ENCODE results near the gene ALX1.

ALX1 gene

DNA sequence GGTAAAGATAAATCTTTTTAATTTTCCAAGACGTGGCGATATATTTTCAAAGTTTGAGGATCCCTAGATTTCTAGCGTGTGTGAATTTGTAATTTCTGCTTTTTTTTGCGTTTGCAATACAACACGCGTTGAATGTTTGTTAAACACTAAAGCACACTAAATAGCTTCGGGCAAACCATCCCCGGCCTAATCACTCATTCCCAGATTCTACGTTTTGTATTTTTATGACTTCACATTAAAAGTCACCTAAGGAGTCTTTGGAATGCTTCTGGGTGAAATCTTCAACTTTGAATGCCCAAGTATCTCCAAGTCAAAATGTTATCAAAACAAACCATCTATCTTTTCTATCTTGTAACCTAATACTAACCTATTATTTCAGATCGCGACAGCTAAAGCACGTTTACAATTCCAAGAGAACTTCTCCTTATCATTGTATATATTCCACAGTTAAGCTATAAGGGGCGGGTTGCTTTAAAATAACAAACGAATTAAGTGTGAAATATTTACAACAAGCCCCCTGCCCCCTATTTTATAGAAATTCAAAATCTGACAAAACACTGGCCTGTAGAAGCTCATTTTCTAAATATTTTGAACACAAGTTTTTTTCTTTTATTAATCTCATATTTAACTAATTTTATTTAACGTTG lies 1.1 kb downstream of the ALX1 start:
- H4K91ac ChIP-seq (ENCODE audit: low read length): no peak overlapping the region
- peak overlapping the region in 1 of 2 experiments; percentile 98 for H3K4me3 ChIP-seq (ENCODE audit: insufficient read depth in 1 of 2, low read depth in 1 of 2, low read length in 2 of 2)
- H3K9me3 ChIP-seq (ENCODE audit: control insufficient read depth, low read length): no peaks in the 10 kb centered on the region
- H3K23ac ChIP-seq (ENCODE audit: low read length in 2 of 2): no peak overlapping the region
- no peak overlapping the region for H3K14ac ChIP-seq (ENCODE audit: low read length in 2 of 2)
- H3K27me3 ChIP-seq (ENCODE audit: control insufficient read depth in 1 of 2, insufficient read depth in 1 of 2, low read length in 2 of 2): peaks cover 50 to 59% of the 10 kb centered on the region in 2 experiments
- H3K9ac ChIP-seq (ENCODE audit: low read length): peak overlapping the region; percentile 97
- H3K27ac ChIP-seq (ENCODE audit: low read length, poor library complexity, severe bottlenecking): no peak overlapping the region
- no peak overlapping the region for H4K8ac ChIP-seq (ENCODE audit: low read length)
- no peak overlapping the region for H3K18ac ChIP-seq (ENCODE audit: low read depth in 1 of 2, low read length in 2 of 2)
- no peak overlapping the region for H2BK5ac ChIP-seq (ENCODE audit: low read depth, low read length, poor library complexity, severe bottlenecking)
- no peak overlapping the region for H2BK15ac ChIP-seq (ENCODE audit: low read depth, poor library complexity, severe bottlenecking)
- no peak overlapping the region for H2AK5ac ChIP-seq (ENCODE audit: low read length, severe bottlenecking)
- no peaks in the 10 kb centered on the region for H3K79me1 ChIP-seq (replicated peaks; ENCODE audit: low read length, poor library complexity, severe bottlenecking)
- no peak overlapping the region for H2BK120ac ChIP-seq (ENCODE audit: low read depth, low read length)
- H2BK12ac ChIP-seq (ENCODE audit: low read length in 2 of 2): no peak overlapping the region
- peak; percentile 33 for DNase-seq
- no peak overlapping the region for H3K4ac ChIP-seq (ENCODE audit: low read depth in 1 of 2, low read length in 2 of 2)
- WGBS: 1% methylated on average over 8 of the region's 15 CpGs
- no peak overlapping the region for H2AFZ ChIP-seq (ENCODE audit: low read depth, low read length)
- H3K36me3 ChIP-seq (ENCODE audit: control insufficient read depth in 1 of 2, insufficient read depth in 2 of 2, low read depth in 1 of 2, low read length in 2 of 2): peaks cover 0 to 3% of the 10 kb centered on the region in 2 experiments
- H3K4me2 ChIP-seq (ENCODE audit: low read length, poor library complexity, severe bottlenecking): peak overlapping the region; percentile 67
- H3K4me1 ChIP-seq (ENCODE audit: control insufficient read depth, insufficient read depth, low read depth, low read length): peaks cover 13% of the 10 kb centered on the region

DNA sequence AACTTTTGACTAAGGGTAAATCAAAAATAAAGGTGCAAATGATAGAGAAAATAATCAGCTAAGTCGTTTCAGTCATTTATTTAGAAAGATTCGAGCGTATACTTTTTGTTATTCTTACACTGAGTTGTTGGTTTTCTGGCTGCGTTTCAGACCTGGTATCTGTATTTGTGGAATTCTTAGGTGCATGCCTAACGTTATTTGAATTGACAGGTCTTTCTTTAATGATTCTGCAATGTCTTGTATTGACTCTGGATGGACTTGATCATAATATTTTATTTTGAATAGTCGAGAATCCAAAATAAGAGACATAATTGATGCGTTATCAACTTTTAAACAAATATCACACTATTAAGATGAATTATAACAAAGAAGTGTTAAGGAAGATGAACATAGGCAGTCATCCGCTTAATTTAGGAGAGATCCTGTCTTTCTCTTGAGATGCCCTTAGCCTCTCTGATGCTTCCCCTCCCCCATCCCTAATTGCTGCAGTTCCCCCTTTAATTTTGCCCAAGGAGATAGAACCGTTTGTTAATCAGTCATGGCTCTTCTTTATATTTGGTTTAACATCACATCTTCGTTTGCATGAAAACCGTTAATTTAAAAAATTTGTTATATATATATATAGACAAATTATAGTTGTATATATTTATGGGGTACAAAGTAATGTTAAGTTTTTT lies 1.8 kb downstream of the ALX1 start:
- H4K91ac ChIP-seq (ENCODE audit: low read length): no peak overlapping the region
- H2BK120ac ChIP-seq (ENCODE audit: low read depth, low read length): no peak overlapping the region
- H2AK5ac ChIP-seq (ENCODE audit: low read length, severe bottlenecking): no peak overlapping the region
- no peak overlapping the region for H3K4ac ChIP-seq (ENCODE audit: low read depth in 1 of 2, low read length in 2 of 2)
- WGBS: 27% methylated on average over 7 of the region's 11 CpGs
- no peak overlapping the region for H3K27ac ChIP-seq (ENCODE audit: low read length, poor library complexity, severe bottlenecking)
- peaks cover 13% of the 10 kb centered on the region for H3K4me1 ChIP-seq (ENCODE audit: control insufficient read depth, insufficient read depth, low read depth, low read length)
- H2BK12ac ChIP-seq (ENCODE audit: low read length in 2 of 2): no peak overlapping the region
- DNase-seq: no peak
- no peak overlapping the region for H2BK5ac ChIP-seq (ENCODE audit: low read depth, low read length, poor library complexity, severe bottlenecking)
- no peak overlapping the region for H3K14ac ChIP-seq (ENCODE audit: low read length in 2 of 2)
- no peak overlapping the region for H2BK15ac ChIP-seq (ENCODE audit: low read depth, poor library complexity, severe bottlenecking)
- no peaks in the 10 kb centered on the region for H3K9me3 ChIP-seq (ENCODE audit: control insufficient read depth, low read length)
- no peak overlapping the region for H3K23ac ChIP-seq (ENCODE audit: low read length in 2 of 2)
- H3K9ac ChIP-seq (ENCODE audit: low read length): peak overlapping the region; percentile 97
- no peak overlapping the region for H4K8ac ChIP-seq (ENCODE audit: low read length)
- H3K36me3 ChIP-seq (ENCODE audit: control insufficient read depth in 1 of 2, insufficient read depth in 2 of 2, low read depth in 1 of 2, low read length in 2 of 2): peaks cover 0 to 3% of the 10 kb centered on the region in 2 experiments
- H3K4me3 ChIP-seq (ENCODE audit: insufficient read depth in 1 of 2, low read depth in 1 of 2, low read length in 2 of 2): peak overlapping the region in 1 of 2 experiments; percentile 98
- H3K27me3 ChIP-seq (ENCODE audit: control insufficient read depth in 1 of 2, insufficient read depth in 1 of 2, low read length in 2 of 2): peaks cover 44 to 52% of the 10 kb centered on the region in 2 experiments
- no peak overlapping the region for H3K4me2 ChIP-seq (ENCODE audit: low read length, poor library complexity, severe bottlenecking)
- no peaks in the 10 kb centered on the region for H3K79me1 ChIP-seq (replicated peaks; ENCODE audit: low read length, poor library complexity, severe bottlenecking)
- H3K18ac ChIP-seq (ENCODE audit: low read depth in 1 of 2, low read length in 2 of 2): no peak overlapping the region
- no peak overlapping the region for H2AFZ ChIP-seq (ENCODE audit: low read depth, low read length)

DNA sequence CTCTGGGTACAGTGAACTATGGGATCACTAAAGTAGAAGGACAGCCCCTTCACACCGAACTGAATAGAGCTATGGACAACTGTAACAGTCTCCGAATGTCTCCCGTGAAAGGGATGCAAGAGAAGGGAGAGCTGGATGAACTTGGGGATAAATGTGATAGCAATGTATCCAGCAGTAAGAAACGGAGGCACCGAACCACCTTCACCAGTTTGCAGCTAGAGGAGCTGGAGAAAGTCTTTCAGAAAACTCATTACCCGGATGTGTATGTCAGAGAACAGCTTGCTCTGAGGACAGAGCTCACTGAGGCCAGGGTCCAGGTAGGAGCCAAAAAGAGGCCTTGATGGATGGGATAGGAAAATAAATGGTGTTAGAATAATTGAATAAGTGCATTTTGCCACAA lies 3.5 kb downstream of the ALX1 start:
- peaks cover under 1 to 3% of the 10 kb centered on the region in 2 experiments for H3K36me3 ChIP-seq (ENCODE audit: control insufficient read depth in 1 of 2, insufficient read depth in 2 of 2, low read depth in 1 of 2, low read length in 2 of 2)
- H3K9ac ChIP-seq (ENCODE audit: low read length): no peak overlapping the region
- no peak overlapping the region for H3K18ac ChIP-seq (ENCODE audit: low read depth in 1 of 2, low read length in 2 of 2)
- no peak overlapping the region for H2BK5ac ChIP-seq (ENCODE audit: low read depth, low read length, poor library complexity, severe bottlenecking)
- H2BK12ac ChIP-seq (ENCODE audit: low read length in 2 of 2): no peak overlapping the region
- H2BK120ac ChIP-seq (ENCODE audit: low read depth, low read length): no peak overlapping the region
- no peak overlapping the region for H3K4me3 ChIP-seq (ENCODE audit: insufficient read depth in 1 of 2, low read depth in 1 of 2, low read length in 2 of 2)
- H3K14ac ChIP-seq (ENCODE audit: low read length in 2 of 2): no peak overlapping the region
- H3K79me1 ChIP-seq (replicated peaks; ENCODE audit: low read length, poor library complexity, severe bottlenecking): no peaks in the 10 kb centered on the region
- H4K91ac ChIP-seq (ENCODE audit: low read length): no peak overlapping the region
- H2BK15ac ChIP-seq (ENCODE audit: low read depth, poor library complexity, severe bottlenecking): no peak overlapping the region
- H3K4me2 ChIP-seq (ENCODE audit: low read length, poor library complexity, severe bottlenecking): no peak overlapping the region
- H3K27ac ChIP-seq (ENCODE audit: low read length, poor library complexity, severe bottlenecking): no peak overlapping the region
- H3K23ac ChIP-seq (ENCODE audit: low read length in 2 of 2): no peak overlapping the region
- no peak for DNase-seq
- peaks cover 9% of the 10 kb centered on the region for H3K4me1 ChIP-seq (ENCODE audit: control insufficient read depth, insufficient read depth, low read depth, low read length)
- no peak overlapping the region for H4K8ac ChIP-seq (ENCODE audit: low read length)
- 78% methylated on average over 6 of the region's 6 CpGs for WGBS
- no peaks in the 10 kb centered on the region for H3K9me3 ChIP-seq (ENCODE audit: control insufficient read depth, low read length)
- no peak overlapping the region for H3K4ac ChIP-seq (ENCODE audit: low read depth in 1 of 2, low read length in 2 of 2)
- no peak overlapping the region for H2AFZ ChIP-seq (ENCODE audit: low read depth, low read length)
- H2AK5ac ChIP-seq (ENCODE audit: low read length, severe bottlenecking): no peak overlapping the region
- H3K27me3 ChIP-seq (ENCODE audit: control insufficient read depth in 1 of 2, insufficient read depth in 1 of 2, low read length in 2 of 2): peaks cover 26 to 34% of the 10 kb centered on the region in 2 experiments

GRCh38 chr12:85296362-85296761 lies 16.3 kb downstream of the ALX1 start:
- Histone ChIP-seq H3K9ac (ENCODE audit: low read length) (no peak overlapping the region), H3K27me3 (ENCODE audit: control insufficient read depth in 1 of 2, insufficient read depth in 1 of 2, low read length in 2 of 2) (no peaks in the 10 kb centered on the region), H3K4me3 (ENCODE audit: insufficient read depth in 1 of 2, low read depth in 1 of 2, low read length in 2 of 2) (no peak overlapping the region), H2BK12ac (ENCODE audit: low read length in 2 of 2) (no peak overlapping the region), H3K18ac (ENCODE audit: low read depth in 1 of 2, low read length in 2 of 2) (no peak overlapping the region), H4K8ac (ENCODE audit: low read length) (no peak overlapping the region), H3K23ac (ENCODE audit: low read length in 2 of 2) (no peak overlapping the region), H3K79me1 (replicated peaks; ENCODE audit: low read length, poor library complexity, severe bottlenecking) (no peaks in the 10 kb centered on the region), H3K4me2 (ENCODE audit: low read length, poor library complexity, severe bottlenecking) (no peak overlapping the region), H2AK5ac (ENCODE audit: low read length, severe bottlenecking) (no peak overlapping the region), H2AFZ (ENCODE audit: low read depth, low read length) (no peak overlapping the region), H3K27ac (ENCODE audit: low read length, poor library complexity, severe bottlenecking) (no peak overlapping the region), H2BK15ac (ENCODE audit: low read depth, poor library complexity, severe bottlenecking) (no peak overlapping the region), H4K91ac (ENCODE audit: low read length) (no peak overlapping the region), H3K9me3 (ENCODE audit: control insufficient read depth, low read length) (no peaks in the 10 kb centered on the region), H3K36me3 (ENCODE audit: control insufficient read depth in 1 of 2, insufficient read depth in 2 of 2, low read depth in 1 of 2, low read length in 2 of 2) (no peaks in the 10 kb centered on the region), H3K14ac (ENCODE audit: low read length in 2 of 2) (no peak overlapping the region), H3K4ac (ENCODE audit: low read depth in 1 of 2, low read length in 2 of 2) (no peak overlapping the region), H2BK5ac (ENCODE audit: low read depth, low read length, poor library complexity, severe bottlenecking) (no peak overlapping the region), H3K4me1 (ENCODE audit: control insufficient read depth, insufficient read depth, low read depth, low read length) (no peaks in the 10 kb centered on the region), H2BK120ac (ENCODE audit: low read depth, low read length) (no peak overlapping the region)
- DNase-seq: no peak
- WGBS: 75% methylated on average over 2 of the region's 3 CpGs
